ENCODE data around the gene PAX8.

PAX8 gene

GRCh38 chr2:113263546-113263945 is 15.2 kb downstream of the PAX8 start:
- no peak for DNase-seq

GRCh38 chr2:113260991-113261390 is 17.7 kb downstream of the PAX8 start:
- no peak for DNase-seq

GRCh38 chr2:113258471-113259147 is 20.1 kb downstream of the PAX8 start:
- DNase-seq = no peak

- DNase-seq = no peak
These were observed 21.0 kb downstream of the PAX8 start for GRCh38 chr2:113257516-113258264.

GRCh38 chr2:113255140-113256070 is 23.3 kb downstream of the PAX8 start:
- DNase-seq = no peak

- no peak for DNase-seq
These were observed 25.3 kb downstream of the PAX8 start for GRCh38 chr2:113253453-113253852.

GRCh38 chr2:113252047-113252590 is 26.6 kb downstream of the PAX8 start:
- DNase-seq = no peak

GRCh38 chr2:113251118-113251517 is 27.6 kb downstream of the PAX8 start:
- peak; percentile 36 for DNase-seq

GRCh38 chr2:113248997-113249770 is 29.5 kb downstream of the PAX8 start:
- DNase-seq = peak; percentile 81

- no peak for DNase-seq
These were observed 32.1 kb downstream of the PAX8 start for GRCh38 chr2:113246606-113247005.

- no peak for DNase-seq
These were observed 33.4 kb downstream of the PAX8 start for GRCh38 chr2:113245276-113245711.

GRCh38 chr2:113242327-113242726 is 36.4 kb downstream of the PAX8 start:
- DNase-seq = no peak

- no peak for DNase-seq
These were observed 37.5 kb downstream of the PAX8 start for GRCh38 chr2:113240915-113241911.

- no peak for DNase-seq
These were observed 38.4 kb downstream of the PAX8 start for GRCh38 chr2:113240150-113240914.

GRCh38 chr2:113238871-113239839 is 39.6 kb downstream of the PAX8 start:
- DNase-seq = no peak

GRCh38 chr2:113237604-113238160 is 41.0 kb downstream of the PAX8 start:
- no peak for DNase-seq

GRCh38 chr2:113236367-113237159 is 42.2 kb downstream of the PAX8 start:
- no peak for DNase-seq

All from CD4-positive, alpha-beta T cell treated with Interleukin-21 for 1 hour (primary cell).